Middle frontal gyrus (tissue), 1 donor: Measurements from ENCODE around the gene CHIA.

ENCODE experiments used
- DNase-seq: peaks from one replicate; pipeline ENCODE4 v3.0.0-alpha.2; 2015; ENCODE audit warnings: low spot score; ENCODE audit errors: extremely low spot score

The CHIA gene

DNA sequence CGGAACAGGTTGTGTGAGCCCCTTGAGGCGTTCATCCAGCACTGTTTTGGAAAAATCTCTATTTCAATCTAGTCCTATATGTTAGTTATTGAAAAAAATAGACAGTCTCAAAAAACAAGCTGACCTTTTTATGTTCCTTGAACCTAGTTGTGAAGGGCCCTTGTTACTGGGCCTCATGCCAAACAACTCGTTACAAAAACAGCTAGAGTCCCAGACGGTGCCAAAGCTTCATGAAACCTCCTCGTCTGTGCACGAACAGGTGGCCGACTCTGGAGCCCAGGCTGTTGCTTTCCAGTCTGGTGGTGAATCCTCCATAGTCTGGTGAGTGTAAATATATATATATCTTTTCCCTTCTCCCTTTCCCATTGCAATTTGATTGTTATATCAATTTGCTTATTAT lies at the start of gene CHIA:
Gene CHIA (plus strand): TSS at position 222 of the 400 bp plus-strand sequence. CDS start 19,617 bp downstream, outside the sequence.
- DNase-seq: no peak

- no peak for DNase-seq
Observed at GRCh38 chr1:111241797-111242196, 48.9 kb upstream of the CHIA start.

- no peak for DNase-seq
Observed at GRCh38 chr1:111242805-111243523, 47.7 kb upstream of the CHIA start.

DNA sequence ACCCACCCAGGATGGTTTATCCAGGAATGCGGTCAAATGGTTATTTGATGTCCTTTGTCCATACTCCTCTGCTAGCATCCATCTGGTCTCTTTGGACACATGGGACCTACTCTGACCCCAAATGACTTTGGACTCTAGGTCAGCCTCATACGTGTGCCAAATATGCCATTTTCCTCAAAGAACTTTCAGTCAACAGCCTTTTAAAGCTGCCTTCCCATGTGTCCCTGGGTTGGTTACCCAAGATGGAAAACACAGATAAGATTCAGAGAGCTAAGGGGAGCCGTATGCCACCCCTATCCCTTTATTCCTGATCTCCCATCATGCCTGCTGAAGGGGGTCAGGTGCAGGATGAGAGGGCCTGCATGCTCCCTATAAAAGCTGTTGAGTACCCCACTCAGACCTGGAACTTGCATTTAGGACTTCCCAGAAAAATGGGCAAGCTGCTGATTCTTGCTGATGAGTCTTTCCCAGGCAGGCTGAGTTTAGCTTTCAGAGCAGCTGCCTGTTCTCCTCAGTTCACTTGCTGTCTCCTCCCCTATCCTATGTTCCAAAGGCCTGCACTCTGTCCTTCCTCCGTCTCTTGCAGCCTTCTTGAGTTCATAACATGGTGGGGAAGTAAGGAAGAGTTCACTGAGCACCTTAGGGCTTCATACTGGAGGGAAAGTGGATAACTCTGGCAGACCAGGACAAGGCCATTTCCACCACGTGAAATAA lies 43.4 kb upstream of the CHIA start:
- no peak for DNase-seq

- no peak for DNase-seq
Observed at GRCh38 chr1:111249960-111250359, 40.7 kb upstream of the CHIA start.

DNA sequence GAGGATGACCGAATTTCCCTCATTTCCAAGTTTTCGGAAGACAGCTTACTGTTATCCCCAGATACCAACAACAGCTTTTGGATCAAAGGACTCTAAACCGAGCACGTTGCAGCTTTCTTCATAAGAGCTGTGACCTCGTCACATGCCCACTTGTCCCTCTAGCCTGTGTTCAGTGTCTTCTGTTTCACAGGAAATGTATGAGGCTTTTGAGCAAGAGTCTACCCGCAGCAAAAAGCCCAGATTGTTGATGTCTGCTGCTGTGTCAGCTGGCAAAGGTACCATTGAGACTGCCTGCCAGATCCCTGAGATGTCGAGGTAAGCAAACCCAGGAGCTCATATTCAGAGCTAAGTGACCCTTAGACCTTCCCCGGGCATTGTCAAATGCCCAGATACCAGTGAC lies 39.1 kb upstream of the CHIA start:
- no peak for DNase-seq

GRCh38 chr1:111252786-111253185 lies 37.9 kb upstream of the CHIA start:
- no peak for DNase-seq

- peak; percentile 41 for DNase-seq
Observed at GRCh38 chr1:111253876-111254275, 36.8 kb upstream of the CHIA start.

GRCh38 chr1:111256988-111257658 lies 33.5 kb upstream of the CHIA start:
- DNase-seq: no peak

GRCh38 chr1:111267801-111268508 lies 22.7 kb upstream of the CHIA start:
- DNase-seq: no peak

DNA sequence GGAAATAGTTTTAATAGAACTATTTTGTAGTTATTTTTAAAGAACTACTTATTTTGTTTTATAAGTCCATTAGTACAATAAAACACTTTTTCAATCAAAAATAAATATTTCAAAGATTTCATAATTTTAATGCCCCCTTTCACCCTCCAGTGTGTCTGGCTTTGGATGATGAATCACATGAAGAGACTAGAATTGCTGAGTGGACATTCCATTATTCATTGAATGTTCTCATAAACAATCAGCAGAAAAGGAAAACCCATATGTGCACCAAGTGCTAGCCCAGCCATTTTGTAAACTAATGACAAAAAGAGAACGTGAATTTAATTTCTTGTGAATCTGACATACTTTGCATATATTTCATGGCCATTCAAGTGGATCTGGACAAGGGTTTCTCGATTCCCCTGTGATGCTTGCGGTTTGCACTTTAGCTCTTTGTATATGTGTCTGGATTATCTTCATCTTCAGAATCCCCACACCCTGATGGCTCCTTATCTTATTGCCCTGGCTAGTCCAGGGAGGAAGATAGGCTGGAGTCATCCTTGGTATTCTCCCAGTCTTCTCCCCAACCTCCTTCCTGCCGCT lies 20.7 kb upstream of the CHIA start:
- DNase-seq: no peak

DNA sequence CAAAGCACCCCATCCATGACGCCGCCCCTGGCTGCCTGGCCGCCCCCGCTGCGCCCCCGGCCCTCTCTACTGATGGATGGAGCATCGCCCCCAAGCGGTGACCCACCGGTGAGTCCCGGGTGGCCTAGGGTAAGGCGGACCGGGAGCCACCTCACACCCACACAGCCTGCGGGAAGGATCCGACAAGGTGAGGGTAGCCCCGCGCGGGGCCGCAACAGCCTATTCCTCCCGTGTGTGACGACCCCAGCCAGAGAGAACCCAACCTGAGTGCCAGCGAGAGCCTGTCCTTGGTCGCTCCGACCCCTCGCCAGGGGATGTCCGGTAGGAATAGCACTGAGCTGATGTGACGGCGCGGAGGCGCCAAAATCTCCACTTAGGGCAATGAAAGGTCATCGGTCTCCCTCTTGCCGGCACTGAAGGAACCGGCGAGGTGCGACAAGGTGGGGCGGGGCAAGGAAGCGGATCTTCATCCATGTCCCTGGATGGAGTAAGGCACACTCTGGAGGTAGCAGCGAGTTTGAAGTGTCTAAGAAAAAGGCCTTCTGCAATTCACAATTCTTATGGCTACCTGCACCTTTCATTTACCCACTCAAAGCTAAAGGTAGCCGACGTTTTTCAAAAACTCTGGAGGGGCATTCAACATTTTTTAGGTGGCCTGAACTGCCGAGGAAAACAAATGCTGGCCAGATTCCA lies 19.7 kb upstream of the CHIA start:
- no peak for DNase-seq

- no peak for DNase-seq
Observed at GRCh38 chr1:111271464-111271801, 19.2 kb upstream of the CHIA start.

DNA sequence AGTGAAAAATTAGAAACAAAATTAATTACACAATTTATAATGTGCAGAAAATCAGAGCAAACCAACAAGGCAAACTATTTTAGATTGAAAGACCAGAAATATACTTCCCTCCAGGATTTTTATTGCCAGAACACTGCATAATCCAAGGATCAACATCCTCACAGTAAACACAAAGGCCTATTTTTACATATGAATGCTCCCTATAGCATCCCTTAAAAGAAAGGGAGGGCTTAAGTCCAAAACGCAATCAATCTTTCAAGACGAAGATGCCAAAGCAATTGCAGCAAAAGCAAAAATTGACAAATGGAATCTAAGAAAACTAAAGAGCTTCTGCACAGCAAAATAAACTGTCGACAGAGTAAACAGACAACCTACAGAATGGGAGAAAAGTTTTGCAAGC lies 18.6 kb upstream of the CHIA start:
- no peak for DNase-seq

DNA sequence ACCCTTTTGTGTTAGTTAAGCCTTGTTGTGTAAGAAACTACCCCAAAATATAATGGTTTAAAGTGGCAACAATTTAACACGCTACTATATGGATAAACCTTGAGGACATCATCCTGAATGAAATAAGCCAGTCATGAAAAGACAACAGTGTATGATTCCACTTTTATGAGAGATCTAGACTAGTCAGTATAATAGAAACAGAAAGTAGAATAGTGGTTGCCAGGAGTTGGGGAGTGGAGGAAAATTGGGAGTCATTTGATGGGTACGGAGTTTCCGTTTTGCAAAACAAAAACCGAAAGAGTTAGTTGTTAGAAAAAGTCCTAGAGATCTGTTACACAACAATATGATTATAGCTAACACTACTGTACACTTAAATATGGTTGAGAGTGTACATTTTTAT lies 16.0 kb upstream of the CHIA start:
- DNase-seq: no peak

DNA sequence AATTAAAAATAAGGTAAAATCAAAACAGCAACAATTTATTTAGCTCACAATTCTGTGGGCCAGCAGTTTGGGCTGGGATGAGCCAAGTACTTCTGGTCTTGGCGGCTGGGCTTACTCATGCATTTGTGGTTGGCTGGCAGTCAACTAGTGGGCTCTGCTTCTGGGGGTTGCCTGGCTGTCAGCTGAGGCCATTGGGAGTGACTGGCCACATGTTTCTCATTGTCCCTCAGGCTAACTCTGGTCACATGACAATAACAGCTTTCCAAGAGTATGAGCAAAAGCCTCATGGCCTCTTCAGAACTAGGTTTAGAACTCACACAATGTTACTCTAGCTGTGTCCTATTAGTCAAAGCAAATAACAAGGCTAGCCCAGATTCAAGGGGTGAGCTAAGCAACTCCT lies 15.6 kb upstream of the CHIA start:
- no peak for DNase-seq

DNA sequence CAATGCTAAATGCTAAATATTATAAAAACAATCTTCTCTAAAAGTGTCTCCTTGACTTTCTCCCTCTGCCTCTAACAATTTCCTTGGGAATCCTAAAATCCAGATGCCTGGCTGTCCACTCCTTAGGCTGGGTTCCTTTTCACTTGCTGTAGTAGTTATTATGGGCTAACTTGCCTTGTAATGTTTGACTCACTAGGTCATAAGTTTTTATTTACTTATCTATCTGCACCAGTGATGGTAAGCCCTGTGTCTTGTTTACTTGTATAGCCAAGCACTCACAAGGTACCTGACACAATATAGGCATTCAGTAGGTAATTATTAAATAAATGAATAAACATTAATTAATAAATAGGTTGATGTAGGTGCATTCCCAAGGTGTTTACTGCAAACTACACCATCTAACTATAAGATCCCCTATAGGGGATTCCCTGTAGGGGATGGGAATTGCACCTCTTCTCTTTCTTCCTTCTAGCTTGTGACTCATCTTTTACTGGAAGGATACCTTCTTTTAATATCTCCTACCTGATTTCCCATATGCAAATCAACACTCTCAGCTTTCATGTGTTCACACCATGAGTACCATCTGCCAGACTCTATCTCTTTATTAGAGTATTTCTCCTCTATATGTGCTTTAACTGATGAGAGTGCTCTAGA lies 14.7 kb upstream of the CHIA start:
- DNase-seq: no peak

DNA sequence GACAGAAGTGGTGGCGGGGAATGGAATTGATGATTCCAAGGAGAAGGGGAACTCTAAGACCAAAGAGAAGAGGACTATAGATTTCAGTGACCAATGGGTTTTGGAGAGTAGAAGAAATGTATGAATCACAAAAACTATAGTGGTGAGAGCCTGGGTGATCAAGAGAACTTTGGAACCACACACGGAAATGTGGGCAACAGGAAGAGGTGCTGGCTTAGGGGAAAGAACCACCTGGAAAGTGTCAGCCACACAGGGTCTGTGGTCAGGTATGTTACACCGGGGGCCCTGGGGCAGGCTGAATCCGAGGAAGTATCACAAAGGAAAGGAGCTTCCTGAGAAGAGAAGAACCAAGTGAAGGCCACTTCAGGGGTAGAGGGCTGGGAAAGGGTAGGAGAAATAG lies 11.5 kb upstream of the CHIA start:
- DNase-seq: no peak

GRCh38 chr1:111280267-111280666 lies 10.4 kb upstream of the CHIA start:
- no peak for DNase-seq

DNA sequence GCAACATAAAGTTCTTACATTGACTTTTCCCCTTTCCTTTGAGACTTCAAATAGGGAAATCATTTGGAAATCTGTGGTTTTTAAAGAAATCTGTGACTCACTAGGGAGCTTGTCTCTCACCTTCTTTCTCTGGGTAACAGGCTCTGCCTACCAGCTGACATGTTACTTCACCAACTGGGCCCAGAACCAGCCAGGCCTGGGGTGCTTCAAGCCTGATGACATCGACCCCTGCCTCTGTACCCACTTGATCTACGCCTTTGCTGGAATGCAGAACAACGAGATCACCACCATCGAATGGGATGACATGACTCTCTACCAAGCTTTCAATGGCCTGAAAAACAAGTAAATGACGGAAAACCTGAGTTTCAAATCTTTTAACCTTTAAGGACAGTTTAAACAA lies 9.2 kb upstream of the CHIA start:
- no peak for DNase-seq

DNA sequence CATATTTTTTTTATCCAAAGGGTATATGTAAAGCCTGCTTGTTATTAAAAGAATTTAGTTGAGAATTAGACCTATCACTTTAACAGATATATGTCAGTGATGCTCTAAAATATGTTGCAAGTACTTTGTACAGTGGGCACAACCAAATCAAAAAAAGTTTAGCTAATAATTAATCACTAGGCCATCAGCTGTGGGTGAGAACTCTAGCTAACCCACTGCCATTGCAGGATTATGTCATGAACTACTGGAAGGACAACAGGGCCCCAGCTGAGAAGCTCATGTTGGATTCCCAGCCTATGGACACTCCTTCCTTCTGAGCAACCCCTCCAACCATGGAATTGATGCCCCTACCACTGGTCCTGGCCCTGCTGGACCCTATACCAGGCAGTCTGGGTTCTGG lies 6.8 kb upstream of the CHIA start:
- no peak for DNase-seq
